SK-N-SH (cell line): ENCODE measurements around the gene CASP1.

Experiments used
- EP300 ChIP-seq, 2 experiments: IDR thresholded peaks; 2 replicates each; pipeline versions ENCODE4 v1.4.0 to v1.6.1; 2012; ENCODE audit warnings: borderline replicate concordance in 1 of 2, low read depth in 1 of 2, low read length in 1 of 2
- GABPA ChIP-seq: IDR thresholded peaks from 2 replicates; pipeline ENCODE4 v1.4.0; 2012; ENCODE audit warnings: low read depth, mild to moderate bottlenecking
- RAD21 ChIP-seq: IDR thresholded peaks from 2 replicates; pipeline ENCODE4 v1.6.1; 2012; ENCODE audit warnings: mild to moderate bottlenecking, low read length
- SIN3A ChIP-seq: IDR thresholded peaks from 2 replicates; pipeline ENCODE4 v1.6.1; 2012; ENCODE audit warnings: low read depth, mild to moderate bottlenecking, low read length, moderate library complexity, borderline replicate concordance
- SMC3 ChIP-seq: IDR thresholded peaks from 2 replicates; pipeline ENCODE4 v1.6.1; 2012; ENCODE audit warnings: low read depth, low read length, improper control_type of control experiment
- TF ChIP-seq, protein P1 (sequence below): fragments of 200-600 bp; sonication (generic); IDR thresholded peaks from 2 replicates; pipeline ENCODE4 v1.6.1; 2017; ENCODE audit warnings: antibody characterized with exemption, mild to moderate bottlenecking, moderate library complexity
- TF ChIP-seq, protein P2 (sequence below): fragments of 150-350 bp; IDR thresholded peaks from 2 replicates; pipeline ENCODE4 v1.6.1; 2017; ENCODE audit warnings: antibody characterized with exemption, low read length, low read depth, borderline replicate concordance
- TF ChIP-seq, protein P3 (sequence below): IDR thresholded peaks from 2 replicates; pipeline ENCODE4; 2012

DNA sequence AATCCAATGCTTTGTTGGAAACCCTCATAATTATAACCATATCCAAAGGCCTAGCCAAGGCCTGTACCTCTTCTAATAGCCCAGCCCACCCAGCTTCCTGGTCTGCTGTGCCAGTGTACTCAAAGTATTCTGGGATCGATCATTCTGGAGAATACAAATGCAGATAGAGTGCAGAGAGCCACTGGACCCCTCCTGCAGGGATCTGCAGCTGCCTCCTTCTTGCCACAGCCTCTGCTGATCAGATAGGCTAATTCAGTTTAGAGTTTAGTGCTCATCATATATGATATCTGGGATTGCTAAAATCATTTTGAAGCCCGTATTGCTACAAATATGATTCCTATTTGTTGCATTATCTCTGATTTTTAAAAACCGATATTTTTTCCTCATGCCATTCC lies 29.5 kb downstream of the CASP1 start:
- TF ChIP-seq, protein P1, sequence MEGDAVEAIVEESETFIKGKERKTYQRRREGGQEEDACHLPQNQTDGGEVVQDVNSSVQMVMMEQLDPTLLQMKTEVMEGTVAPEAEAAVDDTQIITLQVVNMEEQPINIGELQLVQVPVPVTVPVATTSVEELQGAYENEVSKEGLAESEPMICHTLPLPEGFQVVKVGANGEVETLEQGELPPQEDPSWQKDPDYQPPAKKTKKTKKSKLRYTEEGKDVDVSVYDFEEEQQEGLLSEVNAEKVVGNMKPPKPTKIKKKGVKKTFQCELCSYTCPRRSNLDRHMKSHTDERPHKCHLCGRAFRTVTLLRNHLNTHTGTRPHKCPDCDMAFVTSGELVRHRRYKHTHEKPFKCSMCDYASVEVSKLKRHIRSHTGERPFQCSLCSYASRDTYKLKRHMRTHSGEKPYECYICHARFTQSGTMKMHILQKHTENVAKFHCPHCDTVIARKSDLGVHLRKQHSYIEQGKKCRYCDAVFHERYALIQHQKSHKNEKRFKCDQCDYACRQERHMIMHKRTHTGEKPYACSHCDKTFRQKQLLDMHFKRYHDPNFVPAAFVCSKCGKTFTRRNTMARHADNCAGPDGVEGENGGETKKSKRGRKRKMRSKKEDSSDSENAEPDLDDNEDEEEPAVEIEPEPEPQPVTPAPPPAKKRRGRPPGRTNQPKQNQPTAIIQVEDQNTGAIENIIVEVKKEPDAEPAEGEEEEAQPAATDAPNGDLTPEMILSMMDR: no peak
- peak; percentile 18; the same call in 1 of the 2 replicates for TF ChIP-seq RAD21
- TF ChIP-seq, protein P2, sequence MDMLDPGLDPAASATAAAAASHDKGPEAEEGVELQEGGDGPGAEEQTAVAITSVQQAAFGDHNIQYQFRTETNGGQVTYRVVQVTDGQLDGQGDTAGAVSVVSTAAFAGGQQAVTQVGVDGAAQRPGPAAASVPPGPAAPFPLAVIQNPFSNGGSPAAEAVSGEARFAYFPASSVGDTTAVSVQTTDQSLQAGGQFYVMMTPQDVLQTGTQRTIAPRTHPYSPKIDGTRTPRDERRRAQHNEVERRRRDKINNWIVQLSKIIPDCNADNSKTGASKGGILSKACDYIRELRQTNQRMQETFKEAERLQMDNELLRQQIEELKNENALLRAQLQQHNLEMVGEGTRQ: no peak
- TF ChIP-seq, protein P3, sequence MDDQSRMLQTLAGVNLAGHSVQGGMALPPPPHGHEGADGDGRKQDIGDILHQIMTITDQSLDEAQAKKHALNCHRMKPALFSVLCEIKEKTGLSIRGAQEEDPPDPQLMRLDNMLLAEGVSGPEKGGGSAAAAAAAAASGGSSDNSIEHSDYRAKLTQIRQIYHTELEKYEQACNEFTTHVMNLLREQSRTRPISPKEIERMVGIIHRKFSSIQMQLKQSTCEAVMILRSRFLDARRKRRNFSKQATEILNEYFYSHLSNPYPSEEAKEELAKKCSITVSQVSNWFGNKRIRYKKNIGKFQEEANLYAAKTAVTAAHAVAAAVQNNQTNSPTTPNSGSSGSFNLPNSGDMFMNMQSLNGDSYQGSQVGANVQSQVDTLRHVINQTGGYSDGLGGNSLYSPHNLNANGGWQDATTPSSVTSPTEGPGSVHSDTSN: no peak
- no peak for TF ChIP-seq SIN3A
- TF ChIP-seq GABPA: no peak
- TF ChIP-seq EP300 (IDR thresholded peaks at IDR 0.05; ENCODE audit: borderline replicate concordance in 1 of 2, low read depth in 1 of 2, low read length in 1 of 2): peak in 1 of 2 experiments; percentile 84; a peak in 2 of 4 replicates
- no peak for TF ChIP-seq SMC3
